GM12875 (cell line): ENCODE data around the gene LYPD1.

ENCODE experiments used
- H3K4me3 ChIP-seq: one replicate; pipeline ENCODE4 v1.5.1; 2011; ENCODE audit warnings: low read depth, low read length, control low read depth
- CTCF ChIP-seq: IDR thresholded peaks from 2 replicates; pipeline ENCODE4 v1.5.1; 2011; ENCODE audit warnings: low read depth, mild to moderate bottlenecking, control low read depth, inconsistent platforms, low read length, moderate library complexity, borderline replicate concordance; ENCODE audit not compliant: insufficient read depth

The LYPD1 gene

GRCh38 chr2:132677661-132678060 lies 7.7 kb upstream of the LYPD1 start:
- H3K4me3 ChIP-seq = no peak overlapping the region
- no peak for TF ChIP-seq CTCF

DNA sequence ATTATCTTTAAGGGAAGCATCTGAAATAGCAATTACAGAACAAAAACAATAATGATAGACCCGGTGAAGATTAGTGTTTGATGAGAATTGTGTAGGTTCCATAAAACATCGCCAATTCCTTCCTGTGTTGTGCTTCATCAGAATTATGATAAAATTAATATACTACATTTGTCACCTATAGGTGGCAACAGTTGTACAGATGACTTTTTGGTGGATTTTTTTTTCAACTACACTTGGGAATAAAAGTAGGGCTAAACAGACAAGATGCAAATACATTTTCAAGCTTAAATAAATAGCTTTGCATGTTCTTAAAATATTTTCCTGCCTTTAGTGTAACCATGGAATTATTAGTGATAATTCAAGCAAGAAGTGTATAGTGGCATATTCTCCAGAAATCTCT lies 7.0 kb upstream of the LYPD1 start:
- no peak for TF ChIP-seq CTCF
- no peak overlapping the region for H3K4me3 ChIP-seq

GRCh38 chr2:132671151-132671835 lies 1.3 kb upstream of the LYPD1 start:
- no peak for TF ChIP-seq CTCF
- H3K4me3 ChIP-seq = no peak overlapping the region

DNA sequence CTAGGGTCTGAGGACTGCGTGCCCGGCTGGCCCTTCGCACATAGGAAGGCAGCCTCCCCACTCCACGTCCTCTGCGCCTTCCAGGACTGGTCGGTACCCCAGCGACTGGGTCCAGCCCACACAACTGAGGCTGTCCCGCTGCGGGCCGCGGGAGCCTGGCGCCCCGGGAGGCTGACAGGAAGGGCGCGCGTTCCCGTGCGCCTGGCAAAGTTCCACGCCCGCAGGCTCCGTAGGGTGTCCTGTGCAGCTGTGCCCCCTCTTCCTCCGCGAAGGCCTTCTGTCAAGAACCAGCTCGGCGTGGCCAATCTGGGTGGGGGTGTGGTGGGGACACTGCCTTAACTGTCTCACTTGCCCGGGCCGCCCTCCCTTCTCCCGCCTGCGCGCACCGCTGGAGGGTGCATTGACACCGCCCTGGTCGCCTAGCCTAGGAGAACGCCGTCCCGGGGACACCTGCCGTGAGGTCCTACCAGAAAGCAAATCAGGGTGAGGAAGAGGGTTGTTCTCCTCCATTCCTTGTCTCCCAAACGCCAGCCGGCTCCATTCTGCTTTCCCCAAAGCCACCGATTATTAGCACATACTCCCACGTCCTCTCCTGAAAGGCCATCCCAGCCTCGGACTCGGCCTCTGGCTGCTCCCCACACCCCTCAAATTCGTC lies 618 bp upstream of the LYPD1 start:
- TF ChIP-seq CTCF = no peak
- no peak overlapping the region for H3K4me3 ChIP-seq

DNA sequence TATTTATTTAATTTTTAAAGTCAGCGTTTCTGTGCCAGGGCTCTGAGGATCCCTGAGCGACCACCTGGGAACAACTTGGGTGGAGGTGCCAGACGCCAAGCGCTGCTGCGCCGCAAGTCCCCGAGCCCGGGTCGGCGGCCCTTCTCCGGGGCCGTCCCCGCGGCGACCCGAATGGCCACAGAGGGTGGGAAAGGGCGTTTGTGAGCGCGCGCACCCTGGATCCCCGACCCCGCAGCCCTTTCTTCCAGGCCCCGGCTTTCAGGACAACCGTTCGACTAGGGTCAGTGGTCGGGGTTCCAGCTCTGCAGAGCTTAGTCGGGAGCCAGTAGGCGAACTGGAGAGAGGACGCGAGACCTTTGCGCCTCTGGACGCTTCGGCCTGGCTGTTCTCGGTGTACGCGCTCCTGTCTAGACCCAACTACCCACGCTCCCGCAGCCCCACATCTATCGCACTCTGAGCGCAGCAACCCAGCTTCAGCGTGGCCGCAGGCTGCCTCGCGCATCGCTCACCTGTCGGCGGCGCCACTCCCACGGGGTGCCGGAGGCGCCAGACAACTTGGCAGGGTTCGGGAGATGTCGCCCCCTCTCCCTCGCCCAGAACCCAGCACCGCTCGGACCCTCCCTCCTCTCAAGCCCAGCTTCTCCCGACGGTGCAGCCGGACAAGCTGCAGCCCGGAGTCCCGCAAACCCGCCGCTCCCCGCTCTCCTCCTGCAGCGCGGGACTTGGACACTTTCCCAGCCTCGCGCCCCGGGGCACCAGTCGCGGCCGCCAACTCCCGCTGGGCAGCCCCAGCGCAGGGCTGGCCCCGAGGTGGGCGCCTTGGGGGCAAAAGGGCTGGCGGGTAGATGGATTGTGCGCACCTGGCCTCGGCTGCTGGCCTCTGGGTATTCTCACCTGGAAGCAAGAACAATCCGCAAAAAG lies 758 bp downstream of the LYPD1 start:
- no peak overlapping the region for H3K4me3 ChIP-seq
- TF ChIP-seq CTCF = no peak

DNA sequence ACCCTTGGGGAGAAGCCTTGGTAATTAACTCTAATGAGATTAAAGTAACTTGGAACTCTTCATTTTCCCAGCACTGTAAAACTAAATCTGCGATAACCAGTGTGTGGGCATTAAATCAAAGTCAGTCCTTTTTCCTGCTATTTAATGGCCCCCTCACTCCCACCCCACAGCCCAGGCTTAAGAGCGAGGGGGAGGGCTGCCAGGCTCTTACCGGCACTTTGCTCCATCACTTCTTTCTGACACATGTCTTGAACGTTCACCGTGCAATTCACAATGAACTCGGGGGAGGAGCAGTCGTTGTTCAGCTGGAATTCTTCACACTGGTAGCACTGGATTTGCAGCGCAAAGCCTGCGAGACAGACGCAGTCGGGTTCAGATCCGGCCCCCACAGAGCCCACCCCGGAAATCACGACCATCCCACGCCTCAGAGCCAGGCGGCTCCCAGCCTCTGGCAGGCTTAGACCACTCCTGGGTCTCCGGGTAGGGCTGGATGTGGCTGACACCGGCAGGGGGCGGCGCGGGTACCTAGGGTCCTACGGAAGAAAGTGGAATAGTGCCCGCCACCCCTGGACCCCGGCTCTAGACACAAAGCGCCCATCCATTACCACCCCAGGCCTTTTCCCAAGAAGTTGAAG lies 1.7 kb downstream of the LYPD1 start:
- no peak for TF ChIP-seq CTCF
- H3K4me3 ChIP-seq = no peak overlapping the region
